CD4-positive, alpha-beta T cell (primary cell): ENCODE data around the gene CD44. TPM values are rescaled to one million over a fixed set of nuclear protein-coding genes. Genes with fewer than 3 reads are reported as not detected.

Source experiments
- ATAC-seq: fragments of 200-7000 bp; cut with Tn5 transposase; one replicate; pipeline ENCODE4 v1.10.0; 2022; ENCODE audit warnings: mild to moderate bottlenecking; ENCODE audit not compliant: poor library complexity
- CTCF ChIA-PET: fragments of 350-600 bp; sonication (Branson Sonifier 250); formaldehyde crosslinking; loops from one replicate; lab custom pipeline; 2021; ENCODE audit warnings: antibody characterized with exemption, inconsistent platforms; lab: Charles Lee
- POLR2A ChIA-PET: fragments of 350-600 bp; sonication (Branson Sonifier 250); formaldehyde crosslinking; loops from one replicate; lab custom pipeline; 2021; ENCODE audit warnings: antibody characterized with exemption, inconsistent platforms; lab: Charles Lee
- DNase-seq, 14 experiments: peaks; one replicate each; pipeline ENCODE4 v3.0.0-alpha.2; 2013 to 2020; ENCODE audit warnings: mixed read lengths in 2 of 14
- H3K27ac ChIP-seq, 2 donors: one replicate each; pipeline versions ENCODE4 v1.5.1 to v1.7.0; 2013; ENCODE audit warnings: low read length in 2 of 2, low read depth in 1 of 2, mild to moderate bottlenecking in 1 of 2
- H3K27me3 ChIP-seq, 2 experiments: 1 replicate in 1 of 2; 2 replicates in 1 of 2; pipeline versions ENCODE4 v1.6.1 to v1.7.0; 2013; ENCODE audit warnings: low read length in 2 of 2, control low read depth in 1 of 2, mild to moderate bottlenecking in 1 of 2, moderate library complexity in 1 of 2; ENCODE audit not compliant: insufficient read depth in 2 of 2, control insufficient read depth in 1 of 2
- H3K36me3 ChIP-seq: one replicate; pipeline ENCODE4 v1.6.1; 2013; ENCODE audit warnings: low read length, control low read depth; ENCODE audit not compliant: insufficient read depth
- H3K4me1 ChIP-seq: one replicate; pipeline ENCODE4 v1.6.1; 2013; ENCODE audit warnings: low read length, control low read depth; ENCODE audit not compliant: insufficient read depth
- H3K4me3 ChIP-seq: one replicate; pipeline ENCODE4 v1.5.1; 2013; ENCODE audit warnings: mild to moderate bottlenecking, low read length, moderate library complexity
- H3K9me3 ChIP-seq, 2 experiments: 1 replicate in 1 of 2; 2 replicates in 1 of 2; pipeline versions ENCODE4 v1.6.1 to v1.7.0; 2013; ENCODE audit warnings: low read length in 2 of 2, mild to moderate bottlenecking in 2 of 2, control low read depth in 1 of 2, moderate library complexity in 1 of 2; ENCODE audit not compliant: control insufficient read depth in 1 of 2, insufficient read depth in 1 of 2
- H3K27ac Mint-ChIP-seq: one replicate; pipeline ENCODE4 v1.8.0; 2020; ENCODE audit warnings: mixed read lengths
- H3K27me3 Mint-ChIP-seq: one replicate; pipeline ENCODE4 v1.8.0; 2021; ENCODE audit warnings: mixed read lengths
- H3K36me3 Mint-ChIP-seq: one replicate; pipeline ENCODE4 v1.8.0; 2021; ENCODE audit warnings: low read depth, mixed read lengths
- H3K4me1 Mint-ChIP-seq: one replicate; pipeline ENCODE4 v1.8.0; 2021; ENCODE audit warnings: low read depth, mixed read lengths
- H3K4me3 Mint-ChIP-seq: one replicate; pipeline ENCODE4 v1.8.0; 2020; ENCODE audit warnings: mild to moderate bottlenecking, mixed read lengths
- H3K9me3 Mint-ChIP-seq: one replicate; pipeline ENCODE4 v1.8.0; 2020; ENCODE audit warnings: mixed read lengths
- CTCF ChIP-seq: fragments of 200-600 bp; IDR thresholded peaks from one replicate; pipeline ENCODE4 v1.8.0; 2022; ENCODE audit warnings: antibody characterized with exemption, mild to moderate bottlenecking
- intact Hi-C, 2 experiments: fragments of 100-400 bp; cut with DNase I in 1 of 2; cut with micrococcal nuclease in 1 of 2; formaldehyde crosslinking; loops; one replicate each; pipeline versions ENCODE4 v1.15.1 to v1.9.0; 2023 to 2025; cut with DNase I, micrococcal nuclease
- total RNA-seq, 174 experiments: library from RNA in 2 of 174; stranded (reverse) in 2 of 174; gene quantifications; one replicate each; pipeline ENCODE4 v1.2.3 and lab custom pipeline; 2021 to 2026

Gene CD44
- total RNA-seq, 2 experiments from 2014 or later, result 1,283 to 1,330 TPM

DNA sequence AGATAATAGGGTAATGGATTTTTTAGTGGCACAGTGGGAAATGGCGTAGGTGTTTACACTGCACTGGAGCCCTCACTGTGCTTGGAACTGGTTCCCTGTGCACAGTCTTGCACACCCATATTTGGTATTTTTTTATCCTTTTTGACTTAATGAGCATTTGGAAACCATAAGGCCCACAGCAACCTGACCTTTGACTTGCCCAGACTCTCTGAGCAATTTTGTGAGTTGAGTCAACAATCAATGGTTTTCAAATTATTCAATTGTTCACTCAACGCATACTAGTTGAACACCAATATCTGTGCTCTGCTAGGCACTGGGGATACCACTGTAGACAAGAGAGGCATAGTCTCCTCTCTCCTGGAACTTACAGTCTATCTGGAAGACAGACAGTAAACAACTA, 14.3 kb downstream of the CD44 start:
- Histone ChIP-seq H3K36me3 (peaks cover 77% of the 10 kb centered on the region), H3K9me3 (no peaks in the 10 kb centered on the region), H3K4me3 (no peak overlapping the region), H3K27me3 (no peaks in the 10 kb centered on the region), H3K4me1 (peaks cover 92% of the 10 kb centered on the region), H3K27ac (peak overlapping the region; percentile 19 to 53)
- H3K27ac Mint-ChIP-seq, result peak overlapping the region; percentile 96
- intact Hi-C loops, result no loop called here
- H3K9me3 Mint-ChIP-seq, result no peaks in the 10 kb centered on the region
- CTCF ChIA-PET, result interaction anchor here (1.4 to 3.4 kb wide), 2 partner anchors 10 to 156 kb away, joined by 4 to 13 read pairs; no protein-coding TSS in a partner anchor
- peak overlapping the region; percentile 4 for H3K4me3 Mint-ChIP-seq
- POLR2A ChIA-PET, result interaction anchor here (5.5 to 18.0 kb wide), 4 partner anchors 11 to 23 kb away, joined by 45 to 355 read pairs (median 195); partner anchors contain the start of gene CD44
- peaks cover 100% of the 10 kb centered on the region for H3K36me3 Mint-ChIP-seq
- no peak for DNase-seq
- no peaks in the 10 kb centered on the region for H3K27me3 Mint-ChIP-seq
- H3K4me1 Mint-ChIP-seq, result peaks cover 99% of the 10 kb centered on the region
- no peak for ATAC-seq
- no peak for TF ChIP-seq CTCF

- ATAC-seq, result no peak
- Mint-ChIP-seq H3K4me1 (peaks cover 99% of the 10 kb centered on the region), H3K36me3 (peaks cover 100% of the 10 kb centered on the region), H3K27me3 (no peaks in the 10 kb centered on the region), H3K27ac (peak overlapping the region; percentile 96), H3K9me3 (no peaks in the 10 kb centered on the region), H3K4me3 (peak overlapping the region; percentile 30)
- ChIA-PET CTCF (interaction anchor here (0.8 to 1.3 kb wide), 4 partner anchors 8 to 44 kb away, joined by 3 to 4 read pairs (median 4); no protein-coding TSS in a partner anchor), POLR2A (interaction anchor here (0.6 to 18.0 kb wide), 10 partner anchors 10 to 134 kb away, joined by 3 to 355 read pairs (median 4); partner anchors contain the start of gene CD44)
- Histone ChIP-seq H3K27ac (peak overlapping the region in 1 of 2 donors; percentile 15), H3K27me3 (no peaks in the 10 kb centered on the region), H3K4me3 (no peak overlapping the region), H3K4me1 (peaks cover 92% of the 10 kb centered on the region), H3K9me3 (no peaks in the 10 kb centered on the region), H3K36me3 (peaks cover 72% of the 10 kb centered on the region)
- no peak for TF ChIP-seq CTCF
- no peak for DNase-seq
- intact Hi-C loops, result no loop called here
Observed at GRCh38 chr11:35154952-35155351, 16.0 kb downstream of the CD44 start.

GRCh38 chr11:35155677-35156076, 16.7 kb downstream of the CD44 start:
- no peak for TF ChIP-seq CTCF
- Mint-ChIP-seq H3K4me1 (peaks cover 99% of the 10 kb centered on the region), H3K36me3 (peaks cover 100% of the 10 kb centered on the region), H3K4me3 (peak overlapping the region; percentile 30), H3K27me3 (no peaks in the 10 kb centered on the region), H3K9me3 (peaks cover 2% of the 10 kb centered on the region), H3K27ac (peak overlapping the region; percentile 96)
- H3K4me1 ChIP-seq, result peaks cover 92% of the 10 kb centered on the region
- H3K36me3 ChIP-seq, result peaks cover 72% of the 10 kb centered on the region
- H3K27me3 ChIP-seq, result no peaks in the 10 kb centered on the region
- intact Hi-C loops, result no loop called here
- CTCF ChIA-PET, result interaction anchor here (0.8 to 1.3 kb wide), 2 partner anchors 12 to 43 kb away, joined by 3 to 4 read pairs; no protein-coding TSS in a partner anchor
- no peaks in the 10 kb centered on the region for H3K9me3 ChIP-seq
- ATAC-seq, result no peak
- no peak overlapping the region for H3K4me3 ChIP-seq
- POLR2A ChIA-PET, result interaction anchor here (1.0 to 18.0 kb wide), 8 partner anchors 9 to 110 kb away, joined by 3 to 355 read pairs (median 4); partner anchors contain the start of gene CD44
- H3K27ac ChIP-seq, result peak overlapping the region in 1 of 2 donors; percentile 0
- no peak for DNase-seq
